Mucosa of descending colon (tissue), 3 donors: ENCODE measurements around the gene RAP1B. TPM values are rescaled to one million over a fixed set of nuclear protein-coding genes. Genes with fewer than 3 reads are reported as not detected.

Source experiments
- ATAC-seq: fragments of 200-7000 bp; cut with Tn5 transposase; one replicate; pipeline ENCODE4 v1.9.1; 2020; ENCODE audit warnings: mild to moderate bottlenecking, moderate library complexity
- DNase-seq, 3 donors: peaks; one replicate each; pipeline ENCODE4 v3.0.0-alpha.2; 2020
- H3K36me3 ChIP-seq: fragments of 200-600 bp; one replicate; pipeline ENCODE4 v1.8.0; 2021; ENCODE audit warnings: low read depth, mild to moderate bottlenecking
- H3K4me1 ChIP-seq: fragments of 200-600 bp; one replicate; pipeline ENCODE4 v1.8.0; 2021; ENCODE audit warnings: low read depth, mild to moderate bottlenecking
- H3K4me3 ChIP-seq: fragments of 200-600 bp; one replicate; pipeline ENCODE4 v1.8.0; 2021; ENCODE audit warnings: mild to moderate bottlenecking
- H3K9me3 ChIP-seq: fragments of 200-600 bp; one replicate; pipeline ENCODE4 v1.8.0; 2021; ENCODE audit warnings: mild to moderate bottlenecking
- intact Hi-C, 2 donors: fragments of 100-400 bp; cut with DNase I in 1 of 2; cut with micrococcal nuclease in 1 of 2; formaldehyde crosslinking; loops; one replicate each; pipeline versions ENCODE4 v1.11.0 to v1.11.1; 2022; cut with DNase I, micrococcal nuclease
- total RNA-seq, 3 donors: library from RNA; stranded (reverse); fragmentation: NEBNext Ultra II Directional in 2 of 3; extraction: Animal tissue kit (Norgen Biotek cat#: 25700) in 2 of 3; gene quantifications; one replicate each; pipeline versions ENCODE4 v1.2.1 to v1.2.4, GENCODE V29; 2021 to 2023
- TF ChIP-seq, protein P1 (sequence below): fragments of 200-600 bp; IDR thresholded peaks from one replicate; pipeline ENCODE4 v1.8.0; 2022; ENCODE audit warnings: antibody characterized with exemption, mild to moderate bottlenecking
- donor health status: DM: no; HTN: no; CAD: no; lungs with moderate emphysema.
- donor health status: DM: no; HTN: no; CAD: no.
- donor health status: DM: no; HTN: yes; CAD: no.

The RAP1B gene
- total RNA-seq, 3 donors from 2014 or later = 158 to 182 (median 168) TPM

GRCh38 chr12:68621472-68622081, 10.9 kb downstream of the RAP1B start:
- no peaks in the 10 kb centered on the region for H3K36me3 ChIP-seq
- no peaks in the 10 kb centered on the region for H3K9me3 ChIP-seq
- DNase-seq = no peak
- H3K4me3 ChIP-seq = no peak overlapping the region
- TF ChIP-seq, protein P1, sequence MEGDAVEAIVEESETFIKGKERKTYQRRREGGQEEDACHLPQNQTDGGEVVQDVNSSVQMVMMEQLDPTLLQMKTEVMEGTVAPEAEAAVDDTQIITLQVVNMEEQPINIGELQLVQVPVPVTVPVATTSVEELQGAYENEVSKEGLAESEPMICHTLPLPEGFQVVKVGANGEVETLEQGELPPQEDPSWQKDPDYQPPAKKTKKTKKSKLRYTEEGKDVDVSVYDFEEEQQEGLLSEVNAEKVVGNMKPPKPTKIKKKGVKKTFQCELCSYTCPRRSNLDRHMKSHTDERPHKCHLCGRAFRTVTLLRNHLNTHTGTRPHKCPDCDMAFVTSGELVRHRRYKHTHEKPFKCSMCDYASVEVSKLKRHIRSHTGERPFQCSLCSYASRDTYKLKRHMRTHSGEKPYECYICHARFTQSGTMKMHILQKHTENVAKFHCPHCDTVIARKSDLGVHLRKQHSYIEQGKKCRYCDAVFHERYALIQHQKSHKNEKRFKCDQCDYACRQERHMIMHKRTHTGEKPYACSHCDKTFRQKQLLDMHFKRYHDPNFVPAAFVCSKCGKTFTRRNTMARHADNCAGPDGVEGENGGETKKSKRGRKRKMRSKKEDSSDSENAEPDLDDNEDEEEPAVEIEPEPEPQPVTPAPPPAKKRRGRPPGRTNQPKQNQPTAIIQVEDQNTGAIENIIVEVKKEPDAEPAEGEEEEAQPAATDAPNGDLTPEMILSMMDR = no peak
- H3K4me1 ChIP-seq = peaks cover 50% of the 10 kb centered on the region
- intact Hi-C loops = no loop called here
- ATAC-seq = no peak

GRCh38 chr12:68622250-68622649, 11.6 kb downstream of the RAP1B start:
- H3K36me3 ChIP-seq = no peaks in the 10 kb centered on the region
- TF ChIP-seq, protein P1 = no peak
- H3K9me3 ChIP-seq = no peaks in the 10 kb centered on the region
- ATAC-seq = peak; percentile 29
- intact Hi-C loops = no loop called here
- H3K4me1 ChIP-seq = peaks cover 44% of the 10 kb centered on the region
- no peak overlapping the region for H3K4me3 ChIP-seq
- DNase-seq = no peak

GRCh38 chr12:68623059-68623458, 12.4 kb downstream of the RAP1B start:
- no peak for DNase-seq
- ATAC-seq = no peak
- Histone ChIP-seq H3K4me1 (peaks cover 40% of the 10 kb centered on the region), H3K4me3 (no peak overlapping the region), H3K9me3 (no peaks in the 10 kb centered on the region), H3K36me3 (no peaks in the 10 kb centered on the region)
- intact Hi-C loops = no loop called here
- TF ChIP-seq, protein P1 = no peak

- ATAC-seq = no peak
- DNase-seq = no peak
- Histone ChIP-seq H3K36me3 (no peaks in the 10 kb centered on the region), H3K4me1 (peaks cover 37% of the 10 kb centered on the region), H3K4me3 (no peak overlapping the region), H3K9me3 (no peaks in the 10 kb centered on the region)
- TF ChIP-seq, protein P1 = no peak
- intact Hi-C loops = no loop called here
These were observed 13.3 kb downstream of the RAP1B start for GRCh38 chr12:68623984-68624383.

DNA sequence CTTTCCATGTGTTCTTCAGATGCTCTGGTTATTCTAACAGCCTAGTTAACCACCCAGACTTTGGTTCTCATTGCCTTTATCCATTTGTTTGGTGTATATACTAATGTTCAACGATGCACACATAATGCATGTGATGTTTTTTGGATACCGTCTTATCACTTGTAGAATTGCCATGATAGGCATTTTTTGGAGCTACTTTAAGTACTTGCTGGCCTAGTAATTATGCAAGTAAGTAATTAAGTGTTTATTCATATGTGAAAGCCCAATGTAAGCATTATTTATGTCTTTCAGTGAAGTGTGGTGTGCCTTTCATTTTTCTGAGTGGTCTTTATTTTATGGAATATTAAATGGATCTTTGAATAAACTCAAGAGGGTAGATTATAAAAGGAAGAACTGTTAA, 14.2 kb downstream of the RAP1B start:
- no peak overlapping the region for H3K4me3 ChIP-seq
- ATAC-seq (no peak), DNase-seq (no peak)
- intact Hi-C loops = no loop called here
- H3K36me3 ChIP-seq = no peaks in the 10 kb centered on the region
- H3K4me1 ChIP-seq = peaks cover 31% of the 10 kb centered on the region
- no peaks in the 10 kb centered on the region for H3K9me3 ChIP-seq
- TF ChIP-seq, protein P1 = no peak
